IMR-90 (cell line): Measurements from ENCODE around the gene CACNA1I. TPM values are rescaled to one million over a fixed set of nuclear protein-coding genes. Genes with fewer than 3 reads are reported as not detected.

Experiments
- ATAC-seq: fragments of 200-7000 bp; cut with Tn5 transposase; 2 replicates; pipeline ENCODE4 v1.9.1; 2020; ENCODE audit warnings: low read depth, mild to moderate bottlenecking, moderate library complexity
- BruUV-seq: library from RNA; stranded (reverse); fragments of 400-500 nt; replicated peaks from 2 replicates; lab custom pipeline; 2021; lab: Mats Ljungman, UMichigan
- CTCF ChIA-PET: fragments of 300-600 bp; formaldehyde crosslinking; extraction: SDS; loops from one replicate; lab custom pipeline; 2021; ENCODE audit warnings: antibody characterized with exemption; lab: Yijun Ruan, JAX
- POLR2A ChIA-PET: fragments of 300-600 bp; sonication (Branson Sonifier 250); formaldehyde crosslinking; loops from one replicate; lab custom pipeline; 2022; ENCODE audit warnings: antibody characterized with exemption; ENCODE audit not compliant: unreplicated experiment; lab: Charles Lee
- DNase-seq: peaks from one replicate; pipeline ENCODE4 v3.0.0; 2013
- H2AFZ ChIP-seq: replicated peaks from 2 replicates; pipeline ENCODE3; 2013; ENCODE audit warnings: low read length, mild to moderate bottlenecking; ENCODE audit not compliant: poor library complexity
- H2AK5ac ChIP-seq: 2 replicates; pipeline ENCODE4 v1.6.1; 2013; ENCODE audit warnings: low read depth, low read length, inconsistent platforms
- H2AK9ac ChIP-seq: replicated peaks from 2 replicates; pipeline ENCODE3; 2013; ENCODE audit warnings: mild to moderate bottlenecking, low read depth, low read length, moderate library complexity; ENCODE audit not compliant: poor library complexity
- H2BK120ac ChIP-seq: 2 replicates; pipeline ENCODE4 v1.6.1; 2013; ENCODE audit warnings: low read depth, low read length, inconsistent platforms
- H2BK15ac ChIP-seq: 3 replicates; pipeline ENCODE4 v1.6.1; 2013; ENCODE audit warnings: low read depth, low read length, inconsistent platforms
- H2BK20ac ChIP-seq: 2 replicates; pipeline ENCODE4 v1.6.1; 2013; ENCODE audit warnings: low read depth, mild to moderate bottlenecking, inconsistent platforms, low read length, moderate library complexity
- H2BK5ac ChIP-seq: 2 replicates; pipeline ENCODE4 v1.6.1; 2013; ENCODE audit warnings: mild to moderate bottlenecking, low read depth, low read length, inconsistent platforms; ENCODE audit not compliant: poor library complexity, severe bottlenecking
- H3K14ac ChIP-seq: replicated peaks from 2 replicates; pipeline ENCODE4 v1.6.1; 2013; ENCODE audit warnings: low read depth, low read length, inconsistent platforms
- H3K18ac ChIP-seq: 2 replicates; pipeline ENCODE4 v1.6.1; 2013; ENCODE audit warnings: low read depth, low read length, control low read depth
- H3K23ac ChIP-seq: 2 replicates; pipeline ENCODE4 v1.6.1; 2013; ENCODE audit warnings: low read depth, low read length, inconsistent platforms
- H3K27ac ChIP-seq: 2 replicates; pipeline ENCODE4 v1.5.1; 2013; ENCODE audit warnings: mild to moderate bottlenecking, control low read depth, low read length; ENCODE audit not compliant: insufficient read depth
- H3K27me3 ChIP-seq: 2 replicates; pipeline ENCODE4 v1.6.1; 2013; ENCODE audit warnings: low read length; ENCODE audit not compliant: control insufficient read depth, insufficient read depth
- H3K36me3 ChIP-seq: 2 replicates; pipeline ENCODE4 v1.6.1; 2013; ENCODE audit warnings: low read length, mixed read lengths; ENCODE audit not compliant: control insufficient read depth, insufficient read depth
- H3K4ac ChIP-seq: 2 replicates; pipeline ENCODE4 v1.6.1; 2013; ENCODE audit warnings: low read depth, low read length, inconsistent platforms
- H3K4me1 ChIP-seq: 2 replicates; pipeline ENCODE4 v1.6.1; 2013; ENCODE audit warnings: low read length, mixed read lengths; ENCODE audit not compliant: control insufficient read depth, insufficient read depth
- H3K4me2 ChIP-seq: 2 replicates; pipeline ENCODE4 v1.6.1; 2013; ENCODE audit warnings: low read depth, mild to moderate bottlenecking, control low read depth, low read length, moderate library complexity
- H3K4me3 ChIP-seq: 2 replicates; pipeline ENCODE4 v1.5.1; 2013; ENCODE audit warnings: low read depth, mild to moderate bottlenecking, control low read depth, low read length, moderate library complexity; ENCODE audit not compliant: insufficient read depth
- H3K56ac ChIP-seq: 2 replicates; pipeline ENCODE4 v1.6.1; 2013; ENCODE audit warnings: low read length, inconsistent platforms; ENCODE audit not compliant: insufficient read depth; ENCODE audit errors: extremely low read depth
- H3K79me1 ChIP-seq, 2 experiments: 2 replicates each; pipeline ENCODE4 v1.6.1; 2013; ENCODE audit warnings: low read length in 2 of 2, inconsistent platforms in 1 of 2, low read depth in 1 of 2
- H3K9ac ChIP-seq: 2 replicates; pipeline ENCODE4 v1.6.1; 2013; ENCODE audit warnings: low read depth, low read length, control low read depth
- H3K9me1 ChIP-seq: 2 replicates; pipeline ENCODE4 v1.6.1; 2013; ENCODE audit warnings: low read length, inconsistent platforms; ENCODE audit not compliant: insufficient read depth
- H3K9me3 ChIP-seq: 2 replicates; pipeline ENCODE4 v1.6.1; 2013; ENCODE audit warnings: low read length; ENCODE audit not compliant: control insufficient read depth, insufficient read depth
- H4K20me1 ChIP-seq: 2 replicates; pipeline ENCODE4 v1.6.1; 2013; ENCODE audit warnings: low read length, inconsistent platforms; ENCODE audit not compliant: insufficient read depth
- H4K5ac ChIP-seq: 2 replicates; pipeline ENCODE4 v1.6.1; 2013; ENCODE audit warnings: mild to moderate bottlenecking, low read depth, low read length, control low read depth
- H4K8ac ChIP-seq, 2 experiments: 2 replicates each; pipeline ENCODE4 v1.6.1; 2013; ENCODE audit warnings: low read depth in 2 of 2, low read length in 2 of 2, control low read depth in 1 of 2, inconsistent platforms in 1 of 2
- H4K91ac ChIP-seq: 2 replicates; pipeline ENCODE4 v1.6.1; 2013; ENCODE audit warnings: low read depth, low read length, inconsistent platforms; ENCODE audit not compliant: insufficient read depth
- BHLHE40 ChIP-seq: fragments of 150-350 bp; IDR thresholded peaks from 2 replicates; pipeline ENCODE4 v1.6.1; 2016; ENCODE audit warnings: mild to moderate bottlenecking, low read depth, low read length
- CEBPB ChIP-seq: IDR thresholded peaks from 2 replicates; pipeline ENCODE4 v1.6.1; 2012; ENCODE audit warnings: low read depth, low read length, improper control_type of control experiment
- CHD1 ChIP-seq: IDR thresholded peaks from 2 replicates; pipeline ENCODE4 v1.6.1; 2012; ENCODE audit warnings: low read depth, low read length, improper control_type of control experiment
- FOS ChIP-seq: fragments of 150-350 bp; IDR thresholded peaks from 2 replicates; pipeline ENCODE4 v1.6.1; 2016; ENCODE audit warnings: low read depth, low read length
- MAFK ChIP-seq: IDR thresholded peaks from 2 replicates; pipeline ENCODE4 v1.6.1; 2012; ENCODE audit warnings: low read depth, low read length, improper control_type of control experiment
- MAZ ChIP-seq: IDR thresholded peaks from 2 replicates; pipeline ENCODE4 v1.6.1; 2012; ENCODE audit warnings: low read depth, mild to moderate bottlenecking, low read length, improper control_type of control experiment, moderate library complexity, borderline replicate concordance
- MXI1 ChIP-seq: IDR thresholded peaks from 2 replicates; pipeline ENCODE4 v1.6.1; 2012; ENCODE audit warnings: low read depth, mild to moderate bottlenecking, low read length, moderate library complexity, borderline replicate concordance
- NFE2L2 ChIP-seq: fragments of 150-350 bp; IDR thresholded peaks from 2 replicates; pipeline ENCODE4 v1.6.1; 2016; ENCODE audit warnings: low read depth, mild to moderate bottlenecking, low read length
- POLR2A ChIP-seq: IDR thresholded peaks from 2 replicates; pipeline ENCODE4 v1.6.1; 2012; ENCODE audit warnings: mild to moderate bottlenecking, low read depth, low read length
- RAD21 ChIP-seq: IDR thresholded peaks from 2 replicates; pipeline ENCODE4 v1.6.1; 2012; ENCODE audit warnings: low read length, improper control_type of control experiment
- RCOR1 ChIP-seq: IDR thresholded peaks from 2 replicates; pipeline ENCODE4 v1.6.1; 2012; ENCODE audit warnings: mild to moderate bottlenecking, low read length, improper control_type of control experiment; ENCODE audit not compliant: insufficient replicate concordance
- RFX5 ChIP-seq: IDR thresholded peaks from 2 replicates; pipeline ENCODE4 v1.8.0; 2012; ENCODE audit warnings: low read depth, mild to moderate bottlenecking, low read length, moderate library complexity
- SMC3 ChIP-seq: fragments of 150-350 bp; IDR thresholded peaks from 2 replicates; pipeline ENCODE4 v1.6.1; 2016; ENCODE audit warnings: low read depth, mild to moderate bottlenecking, antibody characterized with exemption, low read length, moderate library complexity
- WGBS, 2 experiments: methylation state at CpG; one replicate each; pipeline versions ENCODE4 v1.1.5 to v1.1.7; 2013; ENCODE audit warnings: missing lambda C conversion rate in 2 of 2; ENCODE audit not compliant: insufficient read length in 1 of 2; ENCODE audit errors: extremely low coverage in 2 of 2; 5-methylcytosine and 5-hydroxymethylcytosine counted together
- dilution Hi-C: fragments of 300-500 bp; cut with HindIII; formaldehyde crosslinking; loops from one replicate; pipeline ENCODE4 v1.14.3; 2018; ENCODE audit warnings: low sequenced_read_pairs; ENCODE audit not compliant: unreplicated experiment
- in situ Hi-C: fragments of 300-500 bp; cut with MboI; formaldehyde crosslinking; loops from 3 replicates; pipeline ENCODE4 v1.14.3; 2019; ENCODE audit warnings: low sequenced_read_pairs, inconsistent platforms, mixed read lengths
- intact Hi-C: fragments of 100-400 bp; cut with micrococcal nuclease; formaldehyde crosslinking; loops from 2 replicates; pipeline ENCODE4 v1.10.0; 2022
- polyA plus RNA-seq, 3 experiments: library from polyadenylated mRNA; depleted of rRNA; stranded (reverse); fragments of >200 nt; gene quantifications; 2 replicates each; pipeline ENCODE4 v1.2.3, GENCODE V29; 2012; ENCODE audit warnings: low replicate concordance in 1 of 3
- total RNA-seq: library from RNA; depleted of rRNA; stranded (reverse); fragments of >200 nt; gene quantifications from 2 replicates; pipeline ENCODE4 v1.2.3, GENCODE V29; 2012
- TF ChIP-seq, protein P1 (sequence below): fragments of 150-350 bp; IDR thresholded peaks from 2 replicates; pipeline ENCODE4 v1.6.1; 2016; ENCODE audit warnings: low read depth, mild to moderate bottlenecking, low read length, moderate library complexity, borderline replicate concordance
- TF ChIP-seq, protein P2 (sequence below): conservative IDR thresholded peaks from 2 replicates; pipeline ENCODE4 v1.5.1; 2012; ENCODE audit warnings: mild to moderate bottlenecking, low read depth, low read length, improper control_type of control experiment
- TF ChIP-seq, protein P3 (sequence below): fragments of 150-350 bp; IDR thresholded peaks from 2 replicates; pipeline ENCODE4 v1.6.1; 2017; ENCODE audit warnings: mild to moderate bottlenecking, antibody characterized with exemption, low read length, low read depth

Gene CACNA1I
- total and polyA plus RNA-seq, 2 of the 4 experiments (the other 2 are of a cell fraction) = under 0.01 to 0.02 TPM

DNA sequence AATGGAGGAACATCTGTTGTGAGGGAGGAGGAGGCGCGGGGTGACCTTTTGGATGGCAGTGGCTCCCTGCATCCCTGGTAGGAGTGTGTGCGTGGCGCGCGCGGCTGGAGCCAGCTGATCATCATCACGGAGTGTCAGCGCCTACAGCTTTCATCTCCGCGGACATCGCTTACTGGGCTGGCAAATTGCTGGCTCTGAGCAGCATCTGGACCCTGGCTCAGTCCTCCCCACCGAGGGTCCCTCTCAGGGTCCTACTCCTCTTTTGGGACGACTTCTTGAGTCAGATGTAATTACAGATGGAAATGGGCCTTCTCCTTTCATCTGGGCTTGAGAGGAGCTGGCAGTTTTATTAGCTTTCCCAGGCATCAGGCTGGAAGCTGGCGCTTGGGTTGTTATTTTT lies 85.3 kb downstream of the CACNA1I start:
- no peak overlapping the region for H4K5ac ChIP-seq
- H3K79me1 ChIP-seq = no peaks in the 10 kb centered on the region
- no peak overlapping the region; the same call in 1 of the 2 replicates for H3K4me2 ChIP-seq
- no peaks in the 10 kb centered on the region for H4K20me1 ChIP-seq
- TF ChIP-seq NFE2L2 = no peak
- no peak for TF ChIP-seq RCOR1
- TF ChIP-seq MAFK = no peak
- TF ChIP-seq, protein P1, sequence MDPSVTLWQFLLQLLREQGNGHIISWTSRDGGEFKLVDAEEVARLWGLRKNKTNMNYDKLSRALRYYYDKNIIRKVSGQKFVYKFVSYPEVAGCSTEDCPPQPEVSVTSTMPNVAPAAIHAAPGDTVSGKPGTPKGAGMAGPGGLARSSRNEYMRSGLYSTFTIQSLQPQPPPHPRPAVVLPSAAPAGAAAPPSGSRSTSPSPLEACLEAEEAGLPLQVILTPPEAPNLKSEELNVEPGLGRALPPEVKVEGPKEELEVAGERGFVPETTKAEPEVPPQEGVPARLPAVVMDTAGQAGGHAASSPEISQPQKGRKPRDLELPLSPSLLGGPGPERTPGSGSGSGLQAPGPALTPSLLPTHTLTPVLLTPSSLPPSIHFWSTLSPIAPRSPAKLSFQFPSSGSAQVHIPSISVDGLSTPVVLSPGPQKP = no peak
- TF ChIP-seq FOS = no peak
- no peak for TF ChIP-seq MXI1
- no peak for TF ChIP-seq RFX5
- TF ChIP-seq RAD21 = no peak
- TF ChIP-seq POLR2A = no peak
- TF ChIP-seq SMC3 = no peak
- TF ChIP-seq CHD1 = no peak
- TF ChIP-seq, protein P2, sequence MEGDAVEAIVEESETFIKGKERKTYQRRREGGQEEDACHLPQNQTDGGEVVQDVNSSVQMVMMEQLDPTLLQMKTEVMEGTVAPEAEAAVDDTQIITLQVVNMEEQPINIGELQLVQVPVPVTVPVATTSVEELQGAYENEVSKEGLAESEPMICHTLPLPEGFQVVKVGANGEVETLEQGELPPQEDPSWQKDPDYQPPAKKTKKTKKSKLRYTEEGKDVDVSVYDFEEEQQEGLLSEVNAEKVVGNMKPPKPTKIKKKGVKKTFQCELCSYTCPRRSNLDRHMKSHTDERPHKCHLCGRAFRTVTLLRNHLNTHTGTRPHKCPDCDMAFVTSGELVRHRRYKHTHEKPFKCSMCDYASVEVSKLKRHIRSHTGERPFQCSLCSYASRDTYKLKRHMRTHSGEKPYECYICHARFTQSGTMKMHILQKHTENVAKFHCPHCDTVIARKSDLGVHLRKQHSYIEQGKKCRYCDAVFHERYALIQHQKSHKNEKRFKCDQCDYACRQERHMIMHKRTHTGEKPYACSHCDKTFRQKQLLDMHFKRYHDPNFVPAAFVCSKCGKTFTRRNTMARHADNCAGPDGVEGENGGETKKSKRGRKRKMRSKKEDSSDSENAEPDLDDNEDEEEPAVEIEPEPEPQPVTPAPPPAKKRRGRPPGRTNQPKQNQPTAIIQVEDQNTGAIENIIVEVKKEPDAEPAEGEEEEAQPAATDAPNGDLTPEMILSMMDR = no peak
- no peak for TF ChIP-seq MAZ
- TF ChIP-seq, protein P3, sequence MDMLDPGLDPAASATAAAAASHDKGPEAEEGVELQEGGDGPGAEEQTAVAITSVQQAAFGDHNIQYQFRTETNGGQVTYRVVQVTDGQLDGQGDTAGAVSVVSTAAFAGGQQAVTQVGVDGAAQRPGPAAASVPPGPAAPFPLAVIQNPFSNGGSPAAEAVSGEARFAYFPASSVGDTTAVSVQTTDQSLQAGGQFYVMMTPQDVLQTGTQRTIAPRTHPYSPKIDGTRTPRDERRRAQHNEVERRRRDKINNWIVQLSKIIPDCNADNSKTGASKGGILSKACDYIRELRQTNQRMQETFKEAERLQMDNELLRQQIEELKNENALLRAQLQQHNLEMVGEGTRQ = no peak
- TF ChIP-seq CEBPB = no peak
- TF ChIP-seq BHLHE40 = no peak
- no peak overlapping the region for H3K9ac ChIP-seq
- dilution Hi-C loops (no loop called here), in situ Hi-C loops (no loop called here), intact Hi-C loops (no loop called here)
- no peak overlapping the region for H2BK5ac ChIP-seq
- H2AK5ac ChIP-seq = no peak overlapping the region
- H2AK9ac ChIP-seq = no peak overlapping the region
- 0% methylated on average over 4 of the region's 15 CpGs; no CpG with 5 or more reads in 1 of the 2 experiments for WGBS, 2 experiments
- ATAC-seq (no peak), DNase-seq (no peak)
- ChIA-PET CTCF (interaction anchor here (0.6 kb wide), 1 partner anchor 235 kb away, joined by 5 read pairs; no protein-coding TSS in a partner anchor), POLR2A (no interaction called here)
- H3K9me1 ChIP-seq = no peaks in the 10 kb centered on the region
- no peak overlapping the region for H3K4ac ChIP-seq
- no peak overlapping the region for H3K27ac ChIP-seq
- H2BK120ac ChIP-seq = no peak overlapping the region
- no peak overlapping the region for H3K4me3 ChIP-seq
- H2AFZ ChIP-seq = no peak overlapping the region
- H3K9me3 ChIP-seq = peaks cover 3% of the 10 kb centered on the region; the same call in 1 of the 2 replicates
- H3K4me1 ChIP-seq = no peaks in the 10 kb centered on the region; the same call in 1 of the 2 replicates
- H3K56ac ChIP-seq = no peak overlapping the region
- no peak overlapping the region for H3K23ac ChIP-seq
- H2BK20ac ChIP-seq = no peak overlapping the region
- H3K27me3 ChIP-seq = peaks cover 69% of the 10 kb centered on the region
- no peak overlapping the region for H4K8ac ChIP-seq
- no TSS peak for BruUV-seq
- no peak overlapping the region for H3K18ac ChIP-seq
- H3K36me3 ChIP-seq = no peaks in the 10 kb centered on the region
- no peak overlapping the region for H3K14ac ChIP-seq
- no peak overlapping the region for H4K91ac ChIP-seq
- H2BK15ac ChIP-seq = no peak overlapping the region
